Measurements from ENCODE around the gene BRMS1L.
"Not testable (repeated sequence)": the region's sequence is repeated elsewhere in the genome, so short reads cannot be mapped to it uniquely, and the experiment has no call there.

GRCh38 chr14:35842245-35842644 is 16.1 kb downstream of the BRMS1L start:
- TF ChIP-seq, protein P1, sequence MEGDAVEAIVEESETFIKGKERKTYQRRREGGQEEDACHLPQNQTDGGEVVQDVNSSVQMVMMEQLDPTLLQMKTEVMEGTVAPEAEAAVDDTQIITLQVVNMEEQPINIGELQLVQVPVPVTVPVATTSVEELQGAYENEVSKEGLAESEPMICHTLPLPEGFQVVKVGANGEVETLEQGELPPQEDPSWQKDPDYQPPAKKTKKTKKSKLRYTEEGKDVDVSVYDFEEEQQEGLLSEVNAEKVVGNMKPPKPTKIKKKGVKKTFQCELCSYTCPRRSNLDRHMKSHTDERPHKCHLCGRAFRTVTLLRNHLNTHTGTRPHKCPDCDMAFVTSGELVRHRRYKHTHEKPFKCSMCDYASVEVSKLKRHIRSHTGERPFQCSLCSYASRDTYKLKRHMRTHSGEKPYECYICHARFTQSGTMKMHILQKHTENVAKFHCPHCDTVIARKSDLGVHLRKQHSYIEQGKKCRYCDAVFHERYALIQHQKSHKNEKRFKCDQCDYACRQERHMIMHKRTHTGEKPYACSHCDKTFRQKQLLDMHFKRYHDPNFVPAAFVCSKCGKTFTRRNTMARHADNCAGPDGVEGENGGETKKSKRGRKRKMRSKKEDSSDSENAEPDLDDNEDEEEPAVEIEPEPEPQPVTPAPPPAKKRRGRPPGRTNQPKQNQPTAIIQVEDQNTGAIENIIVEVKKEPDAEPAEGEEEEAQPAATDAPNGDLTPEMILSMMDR (IDR thresholded peaks at IDR 0.05): not testable (repeated sequence)
- TF ChIP-seq POLR2A, EP300 (IDR thresholded peaks at IDR 0.05): not testable (repeated sequence)
